Peyer's patch (tissue), 4 donors: ENCODE data around the gene RIOK3.

Experiments
- CTCF ChIP-seq, 6 experiments: fragments of 450-650 bp in 4 of 6; fragments of 200-600 bp in 2 of 6; sonication (generic) in 1 of 6; IDR thresholded peaks; one replicate each; pipeline ENCODE4 v1.5.1; 2017 to 2019; ENCODE audit warnings: antibody characterized with exemption in 6 of 6, mild to moderate bottlenecking in 3 of 6, moderate library complexity in 1 of 6
- POLR2A ChIP-seq, 2 donors: fragments of 450-650 bp; IDR thresholded peaks; one replicate each; pipeline ENCODE4 v1.5.1; 2017; ENCODE audit warnings: antibody characterized with exemption in 2 of 2, mild to moderate bottlenecking in 2 of 2, moderate library complexity in 2 of 2

GRCh38 chr18:23501626-23502025 lies 48.5 kb downstream of the RIOK3 start:
- no peak for TF ChIP-seq POLR2A (IDR thresholded peaks at IDR 0.05)
- no peak for TF ChIP-seq CTCF (IDR thresholded peaks at IDR 0.05)
